WERI-Rb-1 (cell line): Measurements from ENCODE around the gene MORN3.

Experiments
- DNase-seq: peaks from one replicate; pipeline ENCODE4 v3.0.0-alpha.2; 2020
- H3K27ac ChIP-seq: fragments of 250-450 bp; sonication (Bioruptor Pico); 2 replicates; pipeline ENCODE4 v1.5.1; 2020; ENCODE audit warnings: mild to moderate bottlenecking, moderate library complexity
- H3K27me3 ChIP-seq: fragments of 250-450 bp; sonication (Bioruptor Pico); 2 replicates; pipeline ENCODE4 v1.5.1; 2021; ENCODE audit warnings: mild to moderate bottlenecking, low read depth, moderate library complexity; ENCODE audit not compliant: insufficient read depth, severe bottlenecking
- H3K36me3 ChIP-seq: fragments of 250-450 bp; sonication (Bioruptor Pico); 2 replicates; pipeline ENCODE4 v1.5.1; 2020; ENCODE audit warnings: mild to moderate bottlenecking, moderate library complexity
- H3K4me3 ChIP-seq: 2 replicates; pipeline ENCODE4 v1.5.1; 2011; ENCODE audit warnings: low read depth, mild to moderate bottlenecking, control low read depth, low read length
- H3K9me3 ChIP-seq: fragments of 250-450 bp; sonication (Bioruptor Pico); 2 replicates; pipeline ENCODE4 v1.5.1; 2021; ENCODE audit warnings: mild to moderate bottlenecking, moderate library complexity; ENCODE audit not compliant: severe bottlenecking
- TF ChIP-seq, protein P1 (sequence below): IDR thresholded peaks from 2 replicates; pipeline ENCODE4 v1.5.1; 2011; ENCODE audit warnings: low read depth, mild to moderate bottlenecking, control low read depth, inconsistent platforms, low read length

Gene MORN3

DNA sequence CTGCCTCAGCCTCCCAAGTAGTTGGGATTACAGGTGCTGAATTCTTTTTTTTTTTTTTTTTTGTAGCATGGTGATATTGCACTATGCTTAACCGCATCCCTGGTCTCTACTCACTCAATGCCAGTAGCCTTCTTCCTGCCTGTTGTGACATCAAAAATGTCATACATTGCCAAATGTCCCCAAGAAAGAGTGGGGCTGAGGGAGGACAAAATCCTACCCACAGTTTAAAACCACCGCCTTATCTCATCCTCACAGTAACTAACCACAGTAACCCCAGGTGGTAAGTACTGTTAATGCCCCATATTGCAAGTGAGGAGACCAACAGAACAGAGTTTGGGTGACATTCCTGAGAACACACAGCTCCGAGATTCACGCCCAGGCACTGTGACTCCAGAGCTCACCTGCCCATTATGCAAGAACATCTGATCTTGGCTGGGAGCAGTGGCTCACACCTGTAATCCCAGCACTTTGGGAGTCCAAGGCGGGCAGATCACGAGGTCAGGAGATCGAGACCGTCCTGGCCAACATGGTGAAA, 19.6 kb downstream of the MORN3 start:
- DNase-seq: no peak
- Histone ChIP-seq H3K4me3 (no peak overlapping the region), H3K36me3 (no peaks in the 10 kb centered on the region), H3K9me3 (no peaks in the 10 kb centered on the region), H3K27ac (no peak overlapping the region), H3K27me3 (no peaks in the 10 kb centered on the region)
- TF ChIP-seq, protein P1, sequence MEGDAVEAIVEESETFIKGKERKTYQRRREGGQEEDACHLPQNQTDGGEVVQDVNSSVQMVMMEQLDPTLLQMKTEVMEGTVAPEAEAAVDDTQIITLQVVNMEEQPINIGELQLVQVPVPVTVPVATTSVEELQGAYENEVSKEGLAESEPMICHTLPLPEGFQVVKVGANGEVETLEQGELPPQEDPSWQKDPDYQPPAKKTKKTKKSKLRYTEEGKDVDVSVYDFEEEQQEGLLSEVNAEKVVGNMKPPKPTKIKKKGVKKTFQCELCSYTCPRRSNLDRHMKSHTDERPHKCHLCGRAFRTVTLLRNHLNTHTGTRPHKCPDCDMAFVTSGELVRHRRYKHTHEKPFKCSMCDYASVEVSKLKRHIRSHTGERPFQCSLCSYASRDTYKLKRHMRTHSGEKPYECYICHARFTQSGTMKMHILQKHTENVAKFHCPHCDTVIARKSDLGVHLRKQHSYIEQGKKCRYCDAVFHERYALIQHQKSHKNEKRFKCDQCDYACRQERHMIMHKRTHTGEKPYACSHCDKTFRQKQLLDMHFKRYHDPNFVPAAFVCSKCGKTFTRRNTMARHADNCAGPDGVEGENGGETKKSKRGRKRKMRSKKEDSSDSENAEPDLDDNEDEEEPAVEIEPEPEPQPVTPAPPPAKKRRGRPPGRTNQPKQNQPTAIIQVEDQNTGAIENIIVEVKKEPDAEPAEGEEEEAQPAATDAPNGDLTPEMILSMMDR: no peak

DNA sequence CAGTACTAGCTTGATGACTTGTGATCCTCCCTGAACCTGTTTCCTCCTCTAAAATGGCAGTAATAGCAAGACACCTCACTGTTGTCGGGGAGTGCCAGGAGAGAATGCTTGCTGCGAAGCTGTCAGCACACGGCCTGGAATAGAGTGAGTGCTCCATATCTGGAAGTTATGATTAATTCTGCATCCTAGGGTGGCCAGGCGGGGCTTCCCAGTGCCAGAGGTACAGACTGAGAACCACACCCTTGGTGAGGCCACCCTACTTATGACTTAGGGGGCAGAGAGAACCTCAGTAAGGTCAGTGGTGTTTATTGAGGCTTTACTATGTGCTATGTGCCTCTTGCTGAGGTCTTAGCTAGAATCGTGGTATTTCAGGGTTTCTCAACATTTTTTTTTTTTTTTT, 20.1 kb downstream of the MORN3 start:
- H3K36me3 ChIP-seq: no peaks in the 10 kb centered on the region
- H3K9me3 ChIP-seq: no peaks in the 10 kb centered on the region
- no peaks in the 10 kb centered on the region for H3K27me3 ChIP-seq
- H3K27ac ChIP-seq: peak overlapping the region; percentile 20; the same call in 1 of the 2 replicates
- no peak for DNase-seq
- TF ChIP-seq, protein P1: no peak
- H3K4me3 ChIP-seq: no peak overlapping the region

DNA sequence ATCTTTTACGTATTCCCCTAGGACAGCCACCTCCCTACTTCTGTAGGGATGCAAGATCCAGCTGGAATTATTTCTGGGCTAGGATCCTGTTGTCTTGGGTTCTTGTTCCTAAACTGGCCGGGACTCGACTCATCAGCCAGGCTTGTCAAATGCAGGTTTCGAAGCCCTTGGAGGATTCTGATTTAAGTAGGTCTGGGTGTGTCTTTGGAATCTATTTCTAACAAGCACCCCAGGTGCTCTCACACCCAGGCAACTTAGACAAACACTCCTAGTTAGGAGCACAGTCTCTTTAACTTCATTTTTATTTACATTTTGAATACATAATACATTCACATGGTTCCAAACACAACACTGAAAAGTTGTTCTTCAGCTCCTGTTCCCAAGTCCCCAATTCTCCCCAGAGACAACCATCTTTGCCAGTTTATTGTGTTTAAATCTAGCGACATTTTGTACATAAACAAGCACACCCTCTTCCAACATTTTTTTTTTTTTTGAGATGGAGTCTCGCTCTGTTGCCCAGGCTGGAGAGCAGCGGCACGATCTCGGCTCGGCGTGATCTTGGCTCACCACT, 20.9 kb downstream of the MORN3 start:
- Histone ChIP-seq H3K9me3 (no peaks in the 10 kb centered on the region), H3K27me3 (no peaks in the 10 kb centered on the region), H3K36me3 (no peaks in the 10 kb centered on the region; the same call in 1 of the 2 replicates), H3K4me3 (no peak overlapping the region), H3K27ac (no peak overlapping the region)
- DNase-seq: no peak
- TF ChIP-seq, protein P1: no peak

DNA sequence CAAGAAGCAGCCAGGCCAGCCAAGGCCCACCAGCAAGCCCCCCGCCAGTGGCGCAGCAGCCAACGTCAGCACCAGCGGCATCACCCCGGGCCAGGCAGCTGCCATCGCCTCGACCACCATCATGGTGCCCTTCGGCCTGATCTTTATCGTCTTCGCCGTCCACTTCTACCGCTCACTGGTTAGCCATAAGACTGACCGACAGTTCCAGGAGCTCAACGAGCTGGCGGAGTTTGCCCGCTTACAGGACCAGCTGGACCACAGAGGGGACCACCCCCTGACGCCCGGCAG, 28.2 kb downstream of the MORN3 start:
- TF ChIP-seq, protein P1: no peak
- Histone ChIP-seq H3K4me3 (no peak overlapping the region), H3K27me3 (no peaks in the 10 kb centered on the region), H3K27ac (no peak overlapping the region), H3K9me3 (no peaks in the 10 kb centered on the region), H3K36me3 (peaks cover 18% of the 10 kb centered on the region)
- no peak for DNase-seq

DNA sequence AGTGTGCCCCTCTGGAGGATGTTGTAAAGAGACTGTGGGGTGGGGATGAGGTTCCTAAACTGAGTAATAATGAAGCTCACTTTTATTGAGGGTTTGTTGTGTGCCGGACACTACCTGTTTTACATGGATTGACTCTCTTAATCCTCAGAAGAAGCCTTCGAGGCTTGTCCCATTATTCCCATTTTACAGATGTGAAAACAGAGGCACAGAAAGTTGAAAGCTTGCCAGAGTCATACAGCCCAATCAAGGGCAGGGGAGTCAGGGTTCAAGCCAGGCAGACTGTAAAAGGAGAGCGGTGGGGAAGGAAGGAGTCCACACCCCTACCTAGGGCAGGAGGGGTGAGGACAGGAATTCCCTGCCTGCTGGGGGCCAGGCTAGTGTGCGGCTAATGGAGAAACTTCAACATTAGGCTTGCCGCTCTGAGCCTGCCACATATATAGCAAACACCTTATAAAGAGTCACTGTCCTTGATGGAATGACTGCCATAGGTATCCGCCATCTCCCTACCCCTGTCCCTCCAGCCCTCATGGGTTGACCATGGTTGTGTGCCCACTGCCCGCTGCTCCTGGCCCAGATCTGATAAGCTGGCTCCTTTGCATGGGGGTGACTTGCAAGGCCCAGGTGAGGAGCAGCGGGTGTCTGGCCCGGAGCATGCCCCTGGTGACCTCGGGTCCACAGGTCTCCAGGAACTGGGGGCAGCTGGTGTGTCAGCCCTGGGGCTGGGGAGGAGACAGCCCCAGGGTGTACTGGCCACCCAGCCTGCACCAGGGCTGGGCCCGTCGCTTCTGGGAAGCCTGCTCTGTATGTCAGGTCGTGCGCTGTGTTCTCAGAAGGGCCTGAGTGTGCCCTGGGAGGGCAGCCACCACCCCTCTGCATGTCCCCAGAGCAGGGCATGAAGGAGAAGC, 30.9 kb downstream of the MORN3 start:
- Histone ChIP-seq H3K27me3 (no peaks in the 10 kb centered on the region), H3K27ac (no peak overlapping the region)

More for the DNA sequence above, 30.9 kb downstream of the MORN3 start:
- Histone ChIP-seq H3K36me3 (peaks cover 18% of the 10 kb centered on the region), H3K9me3 (no peaks in the 10 kb centered on the region), H3K4me3 (no peak overlapping the region)
- TF ChIP-seq, protein P1: no peak
- DNase-seq: no peak
